GM13976 (cell line): ENCODE data around the gene ADAMTS2.

ENCODE experiments used
- DNase-seq: peaks from one replicate; pipeline ENCODE4 v3.0.0; 2012; ENCODE audit warnings: low spot score
- CTCF ChIP-seq: IDR thresholded peaks from 2 replicates; pipeline ENCODE4 v1.5.1; 2012; ENCODE audit warnings: borderline replicate concordance, mild to moderate bottlenecking; ENCODE audit not compliant: insufficient read depth; ENCODE audit errors: extremely low read depth, missing control alignments, control extremely low read depth
- in situ Hi-C: fragments of 300-500 bp; cut with MboI; formaldehyde crosslinking; loops from one replicate; pipeline ENCODE4 v1.12.0; 2022; ENCODE audit warnings: low sequenced_read_pairs, mixed read lengths, inconsistent platforms; ENCODE audit not compliant: unreplicated experiment

The ADAMTS2 gene

GRCh38 chr5:179260324-179261070, 84.8 kb downstream of the ADAMTS2 start:
- DNase-seq, result no peak
- no peak for TF ChIP-seq CTCF
- in situ Hi-C loops, result no loop called here

GRCh38 chr5:179259731-179260323, 85.4 kb downstream of the ADAMTS2 start:
- no peak for DNase-seq
- TF ChIP-seq CTCF, result no peak
- in situ Hi-C loops, result no loop called here

GRCh38 chr5:179258922-179259730, 86.1 kb downstream of the ADAMTS2 start:
- TF ChIP-seq CTCF, result no peak
- DNase-seq, result no peak
- in situ Hi-C loops, result no loop called here

- DNase-seq, result no peak
- TF ChIP-seq CTCF, result no peak
- in situ Hi-C loops, result no loop called here
These were observed 87.0 kb downstream of the ADAMTS2 start for GRCh38 chr5:179258001-179258921.

DNA sequence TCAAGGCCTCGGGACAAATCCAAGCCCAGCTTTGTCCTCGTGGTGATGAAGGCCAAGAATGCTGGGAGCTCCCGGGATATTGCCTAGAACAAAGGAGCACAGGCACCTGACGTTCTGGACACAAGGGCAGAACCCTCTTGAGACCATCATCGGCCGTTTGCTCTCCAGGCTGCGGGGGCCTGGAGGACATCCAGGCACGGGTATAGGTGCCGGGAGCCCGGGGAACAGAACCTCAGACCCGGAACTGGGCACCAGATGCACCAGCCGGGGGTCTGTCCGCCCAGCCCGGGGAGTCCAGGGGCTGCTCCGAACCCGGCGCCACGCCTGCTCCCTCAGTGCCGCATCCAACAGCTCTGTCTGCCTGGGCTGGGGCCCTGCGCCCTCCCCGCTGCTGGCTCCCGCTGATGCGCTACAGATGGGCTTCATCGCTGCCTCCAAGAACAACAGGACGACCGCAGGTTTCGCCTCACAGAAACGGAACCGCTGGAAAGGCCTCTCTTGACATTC, 88.0 kb downstream of the ADAMTS2 start:
- no peak for TF ChIP-seq CTCF
- no peak for DNase-seq
- in situ Hi-C loops, result no loop called here
